GM12892 (cell line): Measurements from ENCODE around the gene SV2C.

ENCODE experiments used
- POLR2A ChIP-seq: IDR thresholded peaks from 2 replicates; pipeline ENCODE4 v1.6.1; 2011; ENCODE audit warnings: low read depth, low read length, control low read depth
- POLR2AphosphoS5 ChIP-seq: IDR thresholded peaks from 2 replicates; pipeline ENCODE4 v1.6.1; 2011; ENCODE audit warnings: low read depth, low read length, control low read depth
- TAF1 ChIP-seq: IDR thresholded peaks from 2 replicates; pipeline ENCODE4 v1.6.1; 2011; ENCODE audit warnings: low read depth, mild to moderate bottlenecking, control low read depth, low read length, borderline replicate concordance

GRCh38 chr5:76397200-76397599 lies 314.0 kb downstream of the SV2C start:
- TF ChIP-seq POLR2A (no peak), POLR2AphosphoS5 (no peak), TAF1 (no peak)
